Measurements from ENCODE around the gene ROBO2. TPM values are rescaled to one million over a fixed set of nuclear protein-coding genes. Genes with fewer than 3 reads are reported as not detected.
A peak's percentile ranks its signal among the peaks of the same experiment; 100 is the strongest.

ROBO2 gene
- total RNA-seq, 1 donor from 2014 or later = 0.20 TPM

- ATAC-seq (no peak), DNase-seq (ENCODE audit: low spot score) (no peak)
Observed at GRCh38 chr3:77248420-77248819, 208.5 kb downstream of the ROBO2 start.

GRCh38 chr3:77251136-77251535 lies 211.2 kb downstream of the ROBO2 start:
- ATAC-seq (no peak), DNase-seq (ENCODE audit: low spot score) (no peak)

DNA sequence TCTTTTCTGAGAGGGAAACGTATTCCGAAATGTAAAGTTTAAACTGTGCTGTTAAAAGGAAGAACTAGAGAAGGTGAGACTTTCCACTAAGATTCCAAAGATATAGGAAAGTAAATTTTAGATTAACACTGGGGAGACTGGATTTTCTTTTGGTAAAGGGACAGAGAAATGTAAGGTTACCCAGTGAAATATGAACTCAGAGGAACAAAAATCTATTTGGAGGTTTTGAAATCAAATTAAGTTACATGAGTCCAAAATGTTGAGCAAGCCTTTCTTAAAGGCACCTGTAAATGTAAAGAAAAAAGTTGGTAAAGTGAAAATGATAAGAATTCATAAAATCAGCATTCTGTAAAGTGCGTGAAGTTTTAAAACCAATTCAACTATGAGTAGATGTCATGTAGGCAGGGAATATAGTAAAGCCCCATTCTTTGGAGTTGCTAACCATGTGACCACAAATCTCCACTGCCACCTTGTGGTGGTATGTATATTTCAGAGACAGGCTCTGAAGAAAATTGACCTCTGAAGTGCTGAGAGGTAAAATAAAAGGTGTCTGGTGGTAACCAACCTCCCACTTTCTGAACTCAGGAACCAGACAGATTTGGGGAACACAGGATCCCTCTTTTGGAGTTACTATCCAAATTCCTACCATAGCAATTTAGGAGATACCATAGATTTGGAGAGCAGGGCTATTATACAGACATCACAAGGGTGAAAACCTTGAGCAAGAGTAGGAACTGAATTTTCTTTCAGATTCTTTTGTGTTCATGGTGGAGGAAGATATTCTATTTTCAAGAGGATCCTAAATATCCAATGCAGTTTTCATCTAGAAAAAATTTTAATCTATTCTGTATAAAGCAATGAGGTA lies 215.3 kb downstream of the ROBO2 start:
- peak; percentile 100 for ATAC-seq

DNA sequence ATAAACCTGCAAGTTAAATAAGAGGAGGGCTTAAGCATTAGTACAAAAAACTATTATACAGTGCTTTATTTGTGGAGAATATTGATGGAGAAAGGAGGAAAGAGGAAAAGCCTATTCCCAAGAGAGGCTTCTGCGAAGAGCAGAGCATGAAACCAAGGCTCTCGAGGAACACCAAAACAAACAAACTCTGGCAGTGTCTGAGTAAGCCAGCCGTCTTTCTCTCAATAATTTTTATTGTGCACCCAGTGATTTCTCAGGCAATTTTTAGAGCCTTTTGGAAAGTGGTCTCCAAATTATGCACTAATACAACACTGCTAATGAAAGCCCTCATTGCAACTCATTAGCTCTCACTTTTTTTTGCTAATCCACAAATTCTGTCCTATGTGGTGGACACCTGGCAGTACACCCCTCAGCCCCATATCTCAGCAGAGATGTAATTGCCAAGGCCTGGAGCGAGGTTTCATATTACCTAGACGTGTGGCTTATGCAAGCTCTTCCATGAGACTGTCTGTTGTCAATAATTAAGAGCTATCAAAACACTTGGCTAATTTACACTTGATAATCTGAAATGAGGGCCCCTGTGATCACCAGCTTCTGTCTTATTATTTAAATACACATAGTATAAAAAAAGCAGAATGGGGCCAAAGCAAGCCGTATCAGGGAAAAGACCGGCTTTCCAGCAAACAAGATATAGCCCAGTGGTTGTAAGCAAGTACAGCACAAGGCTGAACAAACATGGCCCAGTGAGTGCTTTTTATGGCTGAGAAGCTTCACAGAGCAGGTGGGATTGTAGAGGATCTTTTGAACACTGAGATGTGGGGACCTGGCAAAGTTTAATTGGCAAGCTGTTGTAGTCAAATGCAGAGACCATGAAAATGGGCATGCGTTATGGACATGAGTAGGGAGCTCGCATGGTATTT lies 216.9 kb downstream of the ROBO2 start:
- ATAC-seq = no peak
- DNase-seq (ENCODE audit: low spot score) = no peak

More for the DNA sequence above, 215.3 kb downstream of the ROBO2 start:
- no peak for DNase-seq (ENCODE audit: low spot score)

DNA sequence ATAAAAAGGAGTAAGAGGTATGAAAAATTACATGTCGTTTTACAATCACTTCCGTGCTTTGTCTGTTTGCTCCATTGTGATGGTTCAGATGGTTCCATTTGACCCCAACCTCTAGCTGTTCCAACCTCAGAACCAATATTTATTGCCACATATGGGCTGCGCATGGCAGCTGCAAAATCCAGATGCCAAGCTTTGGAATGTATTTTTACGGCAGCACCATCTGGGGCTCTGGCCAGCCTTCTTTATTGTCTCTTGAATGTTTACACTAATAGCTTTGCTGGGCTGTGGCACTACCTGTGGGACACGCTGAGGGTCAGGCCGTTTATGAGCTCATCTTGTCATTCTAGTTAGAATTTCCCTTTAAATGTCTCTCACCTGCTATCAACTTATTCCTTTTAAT lies 219.8 kb downstream of the ROBO2 start:
- no peak for ATAC-seq
- no peak for DNase-seq (ENCODE audit: low spot score)

DNA sequence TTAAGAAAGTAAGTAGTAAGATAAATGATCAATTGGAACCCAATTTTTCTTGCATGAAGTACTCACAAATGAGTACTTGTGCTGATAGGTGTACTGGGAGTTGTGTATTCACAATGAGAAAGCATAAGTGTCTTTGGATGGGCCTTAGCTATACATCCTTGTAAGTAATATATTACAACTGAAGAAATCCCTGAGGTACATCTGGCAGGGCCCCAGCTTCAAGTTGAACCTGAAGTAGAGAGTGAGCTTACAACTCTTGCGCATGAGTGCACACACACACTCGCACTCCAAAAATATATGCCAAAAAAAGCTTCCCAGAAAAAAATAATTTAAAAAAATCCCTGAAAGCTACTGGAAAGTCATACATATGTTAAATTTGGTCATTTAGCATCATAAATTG lies 222.5 kb downstream of the ROBO2 start:
- ATAC-seq = no peak

DNA sequence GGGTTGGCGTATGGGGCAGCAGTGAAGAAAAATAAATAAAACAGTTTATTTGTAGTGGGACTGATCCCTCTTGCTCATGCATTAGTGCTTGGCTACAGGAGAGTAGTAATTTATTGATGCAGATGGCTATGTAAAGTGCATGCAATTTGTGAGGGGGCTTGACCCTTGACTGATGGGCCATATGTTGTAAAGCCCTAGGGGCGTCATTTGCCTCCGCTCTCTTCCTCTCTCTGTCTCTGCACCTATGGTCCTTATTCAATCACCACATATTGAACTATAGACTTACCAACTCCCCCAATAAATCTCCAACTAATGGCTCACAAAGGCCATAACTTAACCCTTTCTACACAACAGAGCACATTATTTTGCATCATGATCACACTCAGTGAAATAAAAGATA lies 227.7 kb downstream of the ROBO2 start:
- DNase-seq (ENCODE audit: low spot score) (no peak), ATAC-seq (no peak)

More for the DNA sequence above, 222.5 kb downstream of the ROBO2 start:
- DNase-seq (ENCODE audit: low spot score) = no peak

GRCh38 chr3:77271306-77271705 lies 231.4 kb downstream of the ROBO2 start:
- ATAC-seq (no peak), DNase-seq (ENCODE audit: low spot score) (no peak)

DNA sequence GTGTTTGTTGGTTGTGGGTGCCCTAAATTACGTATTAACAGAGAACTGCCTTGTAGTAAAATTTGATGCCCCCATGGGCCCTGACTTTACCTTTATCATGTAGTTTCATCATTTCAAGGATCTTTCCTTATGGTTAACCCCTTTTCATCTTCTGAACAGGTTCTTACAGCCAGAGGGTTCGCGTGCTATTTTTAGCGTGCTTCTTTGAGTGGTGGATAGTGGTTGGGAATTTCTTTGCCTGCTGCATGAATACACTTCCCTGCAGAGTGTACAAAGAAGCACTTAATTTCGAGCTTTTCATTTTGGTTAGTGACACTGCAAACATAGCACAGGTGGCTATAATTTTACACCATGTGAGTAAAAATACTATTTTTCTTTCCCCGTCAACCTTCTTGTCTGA lies 231.8 kb downstream of the ROBO2 start:
- DNase-seq (ENCODE audit: low spot score) = no peak
- no peak for ATAC-seq

GRCh38 chr3:77279276-77279675 lies 239.4 kb downstream of the ROBO2 start:
- no peak for ATAC-seq
- DNase-seq (ENCODE audit: low spot score) = no peak

DNA sequence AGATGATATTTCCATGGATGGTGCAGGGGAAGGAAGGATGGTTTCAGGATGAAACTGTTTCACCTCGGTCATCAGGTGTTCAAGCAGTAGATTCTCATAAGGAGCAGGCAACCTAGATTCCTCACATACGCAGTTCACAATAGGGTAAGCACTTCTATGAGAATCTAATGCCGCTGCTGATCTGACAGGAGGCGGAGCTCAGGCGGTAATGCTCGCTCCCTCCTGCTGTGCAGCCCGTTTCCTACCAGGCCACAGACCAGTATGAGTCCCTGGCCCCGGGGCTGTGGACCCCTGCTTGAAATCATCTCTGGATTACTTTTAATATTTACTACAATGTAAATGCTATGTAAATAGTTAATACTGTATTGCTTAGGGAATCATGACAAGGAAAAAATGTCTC lies 241.8 kb downstream of the ROBO2 start:
- ATAC-seq = no peak
- no peak for DNase-seq (ENCODE audit: low spot score)

- ATAC-seq = no peak
- DNase-seq (ENCODE audit: low spot score) = no peak
Observed at GRCh38 chr3:77283108-77283507, 243.2 kb downstream of the ROBO2 start.

GRCh38 chr3:77288348-77288747 lies 248.4 kb downstream of the ROBO2 start:
- DNase-seq (ENCODE audit: low spot score) (no peak), ATAC-seq (no peak)

DNA sequence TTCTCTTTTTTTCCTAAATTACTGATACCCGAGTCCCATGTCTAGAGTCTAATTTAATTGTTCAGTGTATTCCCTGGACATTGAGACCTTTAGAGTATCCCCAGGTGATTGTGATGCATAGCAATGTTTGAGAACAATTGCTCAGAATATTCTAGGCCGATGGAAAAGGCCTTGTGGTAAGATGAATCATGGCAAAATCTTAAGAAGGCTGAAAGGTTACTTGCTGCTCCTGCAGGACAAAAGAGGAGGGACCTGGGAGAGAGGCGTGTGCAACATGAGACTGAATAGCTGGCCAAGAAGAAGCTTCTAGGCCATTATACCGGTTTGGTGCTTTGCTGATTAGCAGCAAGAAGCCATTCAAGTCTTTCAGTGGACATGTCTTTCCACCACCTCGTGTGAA lies 256.6 kb downstream of the ROBO2 start:
- no peak for DNase-seq (ENCODE audit: low spot score)
- ATAC-seq = no peak

DNA sequence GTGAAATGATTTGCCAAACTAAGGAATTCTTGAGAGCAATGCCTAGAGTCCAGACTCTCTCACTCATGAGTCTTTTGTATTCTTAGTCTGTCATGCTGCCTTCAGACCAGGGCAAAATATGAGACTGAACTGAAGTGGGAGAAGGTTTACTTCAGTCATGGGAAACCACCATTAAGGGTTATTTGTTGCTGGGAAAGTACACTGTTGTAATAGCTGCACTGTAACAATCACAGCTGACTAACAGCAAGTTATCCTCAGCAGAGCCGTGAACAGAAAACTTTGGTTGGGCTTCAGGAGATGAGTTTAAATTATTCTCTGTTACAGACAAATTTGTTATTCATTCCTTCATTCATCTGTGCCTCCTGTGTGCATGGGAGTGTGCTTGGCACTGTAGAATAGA lies 258.5 kb downstream of the ROBO2 start:
- DNase-seq (ENCODE audit: low spot score) (no peak), ATAC-seq (no peak)

- no peak for ATAC-seq
- no peak for DNase-seq (ENCODE audit: low spot score)
Observed at GRCh38 chr3:77303955-77304699, 264.2 kb downstream of the ROBO2 start.

DNA sequence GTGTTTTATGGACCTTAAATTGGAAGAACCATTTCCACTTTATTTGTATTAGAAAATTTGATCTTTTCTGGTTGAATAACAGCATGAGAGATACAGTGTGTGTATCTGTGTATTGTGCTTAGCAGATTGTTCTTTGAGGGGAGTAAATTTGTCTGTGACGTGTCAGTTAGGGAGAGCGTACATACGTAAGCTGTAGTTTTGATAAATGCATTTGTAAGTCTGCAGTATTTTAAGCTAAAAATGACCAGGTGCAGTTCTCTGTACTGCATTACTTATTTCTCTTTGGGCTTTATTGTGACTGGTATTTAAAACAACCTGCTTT lies 264.8 kb downstream of the ROBO2 start:
- DNase-seq (ENCODE audit: low spot score) (no peak), ATAC-seq (no peak)

DNA sequence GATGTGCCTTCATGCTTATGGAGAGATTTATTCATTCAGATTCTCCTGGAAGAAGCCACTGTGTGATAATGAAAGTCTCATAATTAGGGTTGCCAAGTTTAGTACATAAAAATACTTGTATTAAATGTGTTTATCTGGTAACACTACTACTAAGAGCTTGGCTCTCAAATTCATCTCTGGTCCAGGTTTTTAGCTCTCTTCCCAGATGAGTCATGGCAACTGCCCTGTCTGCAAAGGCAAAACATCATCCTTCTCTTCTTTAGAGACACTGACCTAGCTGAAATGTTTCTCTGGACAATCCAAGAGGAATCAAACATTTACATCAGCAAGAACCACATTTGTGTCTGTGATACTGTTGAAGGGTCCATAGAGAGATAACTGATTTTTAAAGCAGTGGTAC lies 269.6 kb downstream of the ROBO2 start:
- DNase-seq (ENCODE audit: low spot score) (no peak), ATAC-seq (no peak)

GRCh38 chr3:77313843-77314242 lies 273.9 kb downstream of the ROBO2 start:
- ATAC-seq (no peak), DNase-seq (ENCODE audit: low spot score) (no peak)

DNA sequence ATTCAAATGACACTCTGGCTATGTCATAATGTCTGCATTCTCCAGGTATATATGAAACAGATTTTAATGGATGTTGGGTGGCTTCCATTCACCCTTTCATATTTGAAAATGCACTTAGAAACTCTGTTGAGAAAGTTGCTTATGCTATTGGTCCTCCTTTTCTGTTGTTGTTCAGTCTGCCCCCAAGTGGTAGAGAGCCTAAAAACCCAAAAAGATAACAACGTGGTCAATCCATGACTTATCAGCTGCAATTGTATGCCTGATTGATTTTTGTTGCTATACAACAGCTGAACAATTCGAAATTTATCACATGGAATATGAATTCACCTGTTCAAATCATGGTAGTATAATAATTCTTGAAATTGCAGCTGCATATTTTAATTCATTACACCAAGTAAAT lies 279.8 kb downstream of the ROBO2 start:
- no peak for DNase-seq (ENCODE audit: low spot score)
- ATAC-seq = peak; percentile 60

DNA sequence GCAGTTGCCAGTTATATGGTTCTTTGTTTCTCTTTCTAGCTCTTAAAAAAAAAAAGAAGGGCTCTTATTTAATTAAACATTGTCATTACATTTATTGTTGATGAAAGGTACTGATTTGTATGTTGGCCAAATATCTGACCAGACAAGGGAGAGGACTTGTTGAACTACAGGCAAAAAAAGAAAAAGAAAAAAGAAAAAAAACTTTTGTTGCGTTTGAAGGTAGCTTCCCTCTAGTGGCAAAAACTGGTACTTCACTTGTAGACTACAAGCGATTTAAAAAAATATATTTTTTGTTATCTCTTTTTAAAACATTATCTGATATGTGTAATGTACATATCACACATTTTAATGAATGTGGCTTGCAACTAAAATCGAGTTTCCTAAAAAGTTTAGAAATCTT lies 280.6 kb downstream of the ROBO2 start:
- ATAC-seq (peak; percentile 64), DNase-seq (ENCODE audit: low spot score) (no peak)

All from left lobe of liver (tissue), 2 donors.